GM18907 (cell line): ENCODE data around the gene TMEM150A.
"Not testable (repeated sequence)": the region's sequence is repeated elsewhere in the genome, so short reads cannot be mapped to it uniquely, and the experiment has no call there.

Experiments
- ATAC-seq: cut with Tn5 transposase; IDR thresholded peaks from one replicate; pipeline ENCODE4 v1.9.1; 2021; ENCODE audit warnings: mild to moderate bottlenecking, moderate library complexity; ENCODE audit not compliant: unreplicated experiment

TMEM150A gene

DNA sequence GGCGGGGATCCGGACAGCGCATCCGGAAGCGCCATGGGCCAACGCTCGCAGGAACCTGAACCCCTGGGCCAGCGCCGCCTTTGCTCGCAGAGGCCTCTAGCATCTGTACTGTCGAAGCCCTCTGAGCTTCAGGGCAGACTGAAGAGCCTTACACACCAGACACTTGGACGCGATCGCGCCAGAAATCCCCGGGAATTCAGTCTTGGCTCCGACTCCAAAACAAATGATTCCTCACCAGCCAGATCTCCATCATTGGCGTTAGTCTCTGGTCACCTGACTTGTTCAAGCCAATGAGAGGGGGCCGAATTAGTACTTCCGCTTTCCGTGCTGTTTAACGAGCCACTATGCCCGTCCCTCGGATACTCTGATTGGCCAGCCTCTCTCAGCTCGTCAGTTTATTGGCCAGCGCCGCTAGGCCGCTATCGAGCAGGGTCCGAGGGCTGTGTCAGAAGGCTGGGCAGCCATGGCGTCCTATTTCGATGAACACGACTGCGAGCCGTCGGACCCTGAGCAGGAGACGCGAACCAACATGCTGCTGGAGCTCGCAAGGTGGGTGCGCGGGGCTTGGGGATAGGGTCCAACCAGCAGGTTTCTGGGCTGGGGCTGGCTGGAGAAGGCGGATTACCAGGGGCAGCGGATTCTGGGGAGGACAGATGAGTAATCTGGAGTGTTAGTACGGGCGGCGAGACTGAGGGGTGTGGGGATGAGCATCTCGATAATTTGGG is 7.0 kb downstream of the TMEM150A start, which contains the start of gene RNF181:
RNF181 (plus strand) TSS at position 445 of the 725 bp plus-strand sequence; CDS start at position 464, 19 bp downstream.
- peak; percentile 99 for ATAC-seq

DNA sequence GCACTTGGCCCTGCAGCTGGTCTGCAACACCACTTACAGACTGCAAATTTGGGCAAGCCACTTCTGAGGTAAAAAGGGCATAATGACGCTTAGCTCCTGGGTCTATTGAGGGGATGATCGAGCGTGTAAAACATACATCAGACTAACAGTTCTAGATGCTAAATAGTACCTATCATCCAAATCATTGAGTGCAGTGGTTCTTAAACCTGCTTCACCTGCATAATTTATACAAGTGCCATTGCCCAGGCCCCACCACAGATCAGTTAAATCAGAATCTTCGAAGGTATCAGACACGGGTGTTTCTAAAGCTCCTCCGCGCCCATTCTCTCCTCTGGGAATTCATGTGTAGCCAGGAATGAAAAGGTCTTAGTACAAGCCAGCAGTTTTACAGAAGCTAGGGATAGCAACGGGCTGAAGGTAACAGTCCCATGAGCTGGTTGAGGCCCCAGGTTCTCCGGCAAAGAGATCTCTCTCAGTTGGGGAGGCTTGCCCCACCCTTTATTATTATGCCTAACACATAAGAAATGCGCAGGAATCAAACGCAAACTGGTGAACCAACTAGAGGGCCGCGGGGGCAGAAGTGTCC is 7.7 kb downstream of the TMEM150A start:
- ATAC-seq = peak; percentile 2

DNA sequence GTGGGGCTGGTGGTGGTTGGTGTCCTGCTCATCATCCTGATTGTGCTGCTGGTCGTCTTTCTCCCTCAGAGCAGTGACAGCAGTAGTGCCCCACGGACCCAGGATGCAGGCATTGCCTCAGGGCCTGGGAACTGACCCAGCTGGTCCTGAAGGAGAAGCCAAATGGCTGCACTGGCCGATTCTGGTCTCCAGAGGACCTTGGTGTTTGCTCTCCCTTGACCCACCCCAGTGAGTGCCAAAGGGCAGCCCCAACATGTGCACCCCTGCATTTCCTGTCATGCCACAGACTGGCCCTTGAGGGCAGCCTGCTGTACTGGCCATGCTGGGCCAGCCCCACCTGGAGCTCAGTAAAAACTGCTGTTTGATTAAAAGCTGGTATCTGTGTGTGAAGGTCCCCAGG is 9.5 kb downstream of the TMEM150A start:
- no peak for ATAC-seq

DNA sequence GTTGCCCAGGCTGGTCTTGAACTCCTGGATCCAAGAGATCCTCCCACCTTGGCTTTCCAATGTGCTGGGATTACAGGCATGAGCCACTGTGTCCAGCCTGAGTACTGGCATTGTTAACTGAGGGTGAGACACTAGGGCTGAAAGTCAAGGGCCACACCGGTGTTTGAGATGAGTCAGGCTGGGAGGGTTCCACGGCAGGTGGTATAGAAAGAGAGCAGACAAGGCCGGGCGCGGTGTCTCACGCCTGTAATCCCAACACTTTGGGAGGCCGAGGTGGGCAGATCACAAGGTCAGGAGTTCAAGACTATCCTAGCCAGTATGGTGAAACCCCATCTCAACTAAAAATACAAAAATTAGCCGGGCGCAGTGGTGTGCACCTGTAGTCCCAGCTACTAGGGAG is 10.2 kb downstream of the TMEM150A start:
- ATAC-seq = not testable (repeated sequence)

DNA sequence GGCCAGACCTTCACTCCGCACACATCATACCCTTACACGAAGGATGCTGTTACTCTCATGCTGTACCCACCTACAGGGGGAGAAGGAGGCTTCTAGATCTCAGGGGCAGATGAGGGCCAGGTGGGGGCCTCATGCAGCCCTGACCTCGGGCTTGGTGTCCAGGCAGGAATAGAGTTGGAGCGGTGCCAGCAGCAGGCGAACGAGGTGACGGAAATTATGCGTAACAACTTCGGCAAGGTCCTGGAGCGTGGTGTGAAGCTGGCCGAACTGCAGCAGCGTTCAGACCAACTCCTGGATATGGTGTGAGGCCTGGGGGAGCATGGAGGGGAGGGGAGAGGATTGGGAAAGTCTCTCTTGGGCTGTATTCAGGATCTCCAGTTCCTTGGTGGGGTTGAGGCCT is 10.9 kb downstream of the TMEM150A start:
- ATAC-seq = no peak

DNA sequence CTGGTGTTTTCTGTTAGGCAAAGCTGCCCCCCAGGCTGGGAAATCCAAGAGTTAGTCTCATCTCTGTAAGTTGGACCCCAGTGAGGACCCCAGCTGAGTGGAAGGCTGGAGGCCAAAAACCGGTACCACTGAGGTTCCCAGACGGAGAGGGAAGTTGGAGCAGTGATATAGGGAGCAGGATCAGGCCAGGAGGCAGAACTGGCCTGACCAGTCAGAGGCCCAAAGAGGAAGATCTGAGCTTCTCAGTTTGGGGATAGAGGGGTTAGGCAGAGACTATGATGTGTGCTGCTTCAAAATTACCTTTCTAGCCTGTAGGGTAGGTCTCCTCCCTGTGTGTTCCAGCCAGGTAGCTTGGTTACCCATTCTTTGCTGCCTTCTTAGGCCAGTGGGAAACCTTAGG is 11.5 kb downstream of the TMEM150A start:
- no peak for ATAC-seq

DNA sequence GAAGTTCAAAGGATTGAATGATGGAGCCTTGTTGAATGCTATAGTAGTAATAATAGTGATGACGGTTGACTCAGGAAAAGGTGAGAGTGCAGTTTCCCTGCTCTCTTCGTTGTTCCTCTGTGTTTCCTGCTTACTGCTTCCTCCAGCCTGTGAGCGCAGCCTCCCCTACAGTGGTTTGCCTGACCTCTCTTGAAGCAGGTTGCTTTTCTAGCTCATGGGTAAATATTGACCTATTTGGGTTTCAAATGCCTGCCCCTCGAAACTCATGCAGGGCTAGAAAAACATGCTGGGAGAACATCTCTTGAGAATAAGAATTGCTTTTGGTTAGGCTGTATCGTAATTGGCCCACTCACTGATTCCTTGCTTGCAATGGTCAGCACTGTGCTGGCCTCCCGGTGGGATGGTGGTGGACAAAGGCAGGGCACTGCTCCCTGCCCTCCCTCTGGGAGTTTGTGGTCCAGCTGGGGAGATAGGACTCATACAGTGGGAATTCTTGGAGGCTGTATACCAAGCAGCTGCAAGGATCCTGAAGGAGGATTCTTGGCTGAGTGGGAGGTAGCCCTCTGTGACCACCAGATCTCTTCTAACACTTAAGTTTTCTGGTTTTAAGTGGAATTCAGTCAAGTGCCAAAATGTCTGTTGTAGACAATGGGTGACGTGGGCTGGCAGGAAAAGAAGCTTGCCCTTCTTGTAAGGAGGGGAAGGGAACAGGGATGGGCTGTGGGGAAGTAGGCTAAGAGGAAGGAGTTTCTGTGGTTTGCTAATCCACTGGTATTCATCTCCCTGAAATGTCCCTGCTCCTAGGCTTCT is 12.3 kb downstream of the TMEM150A start:
- ATAC-seq = no peak

DNA sequence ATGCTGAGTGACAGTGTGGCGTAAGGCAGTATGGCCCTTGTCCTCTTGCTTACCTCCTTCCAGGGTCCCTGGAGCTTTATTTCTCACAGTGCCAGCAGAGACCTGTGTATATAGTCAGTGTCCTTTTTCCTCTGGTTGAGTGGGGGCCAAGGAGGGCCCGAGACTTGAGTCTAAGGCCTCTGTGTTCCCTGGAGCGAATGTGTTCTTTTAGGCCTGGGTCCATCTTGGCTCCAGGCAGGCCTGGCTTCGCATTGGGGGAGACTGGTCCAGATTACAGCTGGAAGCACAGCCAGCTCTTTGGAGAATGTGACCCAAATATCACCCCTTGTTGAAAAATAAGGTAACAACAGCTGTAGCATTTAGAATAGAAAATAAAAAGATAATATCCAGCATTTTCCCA is 13.3 kb downstream of the TMEM150A start:
- no peak for ATAC-seq

DNA sequence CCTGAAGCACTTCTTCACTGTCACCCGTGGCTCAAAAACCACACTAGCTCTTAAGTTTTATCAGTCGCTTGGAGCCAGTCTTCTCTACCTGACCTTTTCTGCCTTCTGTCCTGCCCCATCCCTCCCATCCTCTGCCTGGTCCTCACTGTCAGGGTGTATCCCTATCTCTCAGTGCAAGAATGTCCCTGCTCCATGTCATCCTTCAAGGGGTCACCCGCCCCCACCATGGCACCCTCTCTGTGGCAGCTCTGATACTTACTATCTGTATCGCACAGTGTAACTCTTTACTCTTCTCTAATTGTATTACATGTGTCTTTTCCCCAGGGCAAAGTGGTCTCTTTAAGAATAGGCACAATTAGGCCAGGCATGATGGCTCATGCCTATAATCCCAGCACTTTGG is 13.9 kb downstream of the TMEM150A start:
- no peak for ATAC-seq

DNA sequence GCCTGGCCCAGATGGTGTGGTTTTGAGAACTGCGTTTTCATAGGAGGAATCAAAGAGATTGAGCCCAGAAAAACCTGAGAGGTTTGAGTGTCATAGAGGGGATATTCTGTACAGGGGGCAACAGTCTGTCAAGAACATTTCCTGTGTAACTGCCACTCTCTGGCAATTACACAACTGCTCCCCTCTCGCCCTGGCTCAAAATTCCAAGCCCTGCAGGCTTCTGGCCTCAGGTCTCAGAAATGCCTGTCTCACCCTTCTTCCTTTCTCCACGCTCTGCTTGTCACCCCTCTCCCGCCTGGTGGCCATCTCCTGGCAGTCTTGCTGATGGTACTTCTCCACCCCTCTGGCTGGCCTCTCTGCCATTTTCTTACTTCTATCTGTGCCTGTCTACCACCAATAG is 14.3 kb downstream of the TMEM150A start:
- ATAC-seq = no peak

DNA sequence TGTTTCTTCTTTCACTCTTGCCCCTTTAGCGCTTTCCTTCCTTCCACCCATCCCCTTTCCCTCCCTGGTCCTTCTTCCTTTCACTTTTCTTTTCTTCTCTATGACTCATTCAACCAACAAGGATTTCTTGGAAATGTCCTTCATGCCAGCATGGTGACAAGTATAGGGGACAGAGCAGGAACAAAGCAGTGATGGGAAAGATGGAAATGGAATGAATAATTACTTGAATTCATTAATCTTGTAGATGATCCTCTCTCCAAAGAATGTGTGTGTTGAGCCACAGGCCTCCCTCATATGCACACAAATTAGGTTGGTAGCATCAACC is 16.8 kb downstream of the TMEM150A start:
- ATAC-seq = no peak

DNA sequence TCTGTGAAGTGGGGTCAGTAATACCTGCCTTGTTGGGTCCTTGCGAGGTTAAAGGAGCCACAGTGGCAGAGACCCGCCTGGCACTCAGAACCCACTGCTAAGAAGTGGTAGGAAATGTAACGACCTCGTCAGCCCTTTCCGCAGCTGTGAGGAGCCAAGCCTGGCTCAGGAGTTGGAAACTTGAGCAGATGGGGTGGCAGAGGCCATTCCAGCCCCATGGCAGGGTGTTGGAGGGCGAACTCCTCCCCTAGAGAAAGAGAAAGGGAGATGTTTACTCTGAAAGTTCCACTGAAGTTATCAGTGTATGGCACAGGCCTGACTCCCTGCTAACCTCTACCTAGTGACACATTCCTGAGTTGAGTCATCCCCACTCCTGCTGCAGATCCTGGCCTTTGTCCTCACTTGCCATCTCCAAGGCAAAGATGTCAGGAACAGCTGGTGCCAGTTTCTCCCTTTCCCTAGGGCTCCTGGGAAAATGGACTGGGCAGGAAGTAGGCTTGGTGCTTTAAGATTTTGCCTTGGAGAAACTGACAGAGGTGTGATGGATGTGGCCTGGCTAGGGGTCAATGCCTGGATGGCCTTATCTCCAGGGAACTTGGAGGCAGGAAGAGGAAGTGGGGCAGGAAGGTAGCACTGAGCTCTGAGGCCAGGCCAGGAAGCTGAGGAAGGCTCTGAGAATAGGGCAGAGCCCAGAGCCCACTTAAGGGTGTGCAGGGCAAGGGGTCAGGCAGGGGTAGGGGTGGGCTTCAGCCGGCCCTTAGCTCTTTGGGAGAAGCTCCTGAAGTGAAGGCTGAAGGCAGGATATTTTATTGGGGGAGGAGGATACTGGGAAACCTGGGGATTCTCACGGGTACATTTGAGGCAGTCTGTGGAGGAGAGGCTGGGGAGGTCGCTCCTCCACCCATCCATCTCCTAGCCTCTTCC is 17.4 kb downstream of the TMEM150A start:
- peak; percentile 45 for ATAC-seq

DNA sequence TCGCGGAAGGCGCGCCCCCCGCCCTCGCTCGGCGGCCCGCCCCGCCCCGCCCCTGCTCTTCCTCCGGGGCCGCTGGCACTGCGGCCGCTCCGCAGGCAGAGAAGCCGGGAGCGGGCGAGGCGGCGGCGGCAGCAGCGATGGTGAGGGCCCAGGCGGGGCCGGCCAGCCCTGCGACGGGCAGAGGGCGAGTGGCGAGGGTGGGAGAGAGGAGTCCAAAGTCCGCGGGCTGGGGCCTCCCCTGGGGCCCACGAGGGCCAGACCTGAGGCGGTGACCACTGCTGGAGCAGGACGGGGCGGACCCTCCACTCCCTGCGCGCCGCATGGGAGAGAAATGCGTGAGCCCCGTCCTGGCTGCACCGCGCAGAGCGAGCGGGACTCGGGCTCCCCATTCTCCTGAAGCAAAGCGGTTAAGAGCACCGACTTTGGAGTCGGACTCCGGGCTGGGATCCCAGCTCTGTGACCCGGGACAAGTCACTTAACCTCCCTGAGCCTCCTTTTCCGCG is 18.1 kb downstream of the TMEM150A start, which contains the start of gene VAMP5:
VAMP5 (plus strand) TSS at position 78 of the 503 bp plus-strand sequence; CDS start at position 138, 60 bp downstream.
- ATAC-seq = peak; percentile 68

DNA sequence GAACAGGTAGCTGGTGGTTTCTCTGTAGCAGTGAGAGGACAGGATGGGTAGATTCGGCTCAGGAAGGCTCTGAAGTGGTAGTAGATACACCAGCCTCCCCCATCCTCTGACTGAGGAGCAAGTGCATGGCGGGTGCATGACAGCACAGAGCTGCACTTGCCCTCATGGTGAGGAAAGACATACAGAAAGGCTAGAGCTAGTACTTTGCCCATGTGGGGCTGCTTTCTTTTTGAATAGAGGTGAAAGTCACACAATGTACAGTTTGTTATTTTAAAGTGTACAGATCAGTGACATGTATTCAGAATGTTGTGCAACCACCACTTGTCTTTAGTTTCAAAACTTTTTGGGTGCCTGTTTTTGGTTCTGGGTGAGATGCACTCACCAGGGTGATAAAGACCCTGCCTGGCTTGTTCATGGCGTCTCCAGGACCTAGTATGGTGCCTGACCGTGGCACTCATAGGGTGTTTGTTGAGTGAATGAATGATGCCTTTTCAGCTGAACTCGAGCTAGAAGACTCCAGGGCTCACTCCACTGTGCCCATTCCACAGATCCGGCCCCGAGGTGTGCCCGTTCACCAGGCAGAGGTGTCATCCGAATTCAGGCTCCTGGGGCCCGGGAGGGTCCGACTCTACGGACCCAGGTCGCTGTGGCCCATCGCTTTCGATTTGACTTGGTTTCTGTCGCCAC is 18.7 kb downstream of the TMEM150A start:
- peak; percentile 18 for ATAC-seq

DNA sequence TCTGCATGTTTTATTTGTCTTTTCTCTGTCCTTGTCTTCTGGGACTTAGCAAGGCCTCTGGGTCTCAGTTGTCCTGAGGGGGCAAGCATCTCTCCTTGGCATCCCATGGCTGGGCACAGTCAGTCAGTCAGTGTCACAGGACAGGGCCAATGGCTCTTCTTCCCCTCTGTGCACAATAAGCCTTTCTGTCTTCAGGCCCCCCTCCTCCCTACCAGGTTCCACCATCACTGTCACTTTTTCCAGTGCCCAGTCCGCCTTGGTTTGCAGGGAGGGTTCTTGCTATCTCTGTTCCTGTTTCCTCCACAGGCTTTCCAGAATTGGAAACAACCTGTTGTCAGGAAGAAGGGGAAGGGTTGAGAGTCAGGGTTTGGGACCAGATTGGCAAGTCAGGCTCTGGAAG is 20.0 kb downstream of the TMEM150A start:
- no peak for ATAC-seq

DNA sequence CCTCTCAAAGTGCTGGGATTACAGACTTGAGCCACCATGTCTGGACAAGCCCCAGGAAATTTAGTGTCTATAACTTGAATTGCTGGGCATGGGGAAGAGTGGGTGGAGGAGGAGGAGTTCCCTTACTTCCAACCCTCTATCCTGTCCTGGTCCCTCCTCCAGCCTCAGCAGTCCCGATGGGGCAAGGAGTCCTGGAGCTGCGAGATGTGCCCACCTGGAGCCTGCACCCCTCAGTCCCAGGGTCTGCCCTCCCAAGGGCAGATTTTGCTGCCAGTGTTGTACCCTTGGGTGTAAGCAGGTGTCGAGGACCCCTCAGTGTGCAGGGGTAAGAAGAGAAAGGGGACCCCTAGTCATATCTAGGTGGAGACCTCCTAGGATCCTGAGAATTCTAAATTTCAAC is 22.3 kb downstream of the TMEM150A start:
- no peak for ATAC-seq

DNA sequence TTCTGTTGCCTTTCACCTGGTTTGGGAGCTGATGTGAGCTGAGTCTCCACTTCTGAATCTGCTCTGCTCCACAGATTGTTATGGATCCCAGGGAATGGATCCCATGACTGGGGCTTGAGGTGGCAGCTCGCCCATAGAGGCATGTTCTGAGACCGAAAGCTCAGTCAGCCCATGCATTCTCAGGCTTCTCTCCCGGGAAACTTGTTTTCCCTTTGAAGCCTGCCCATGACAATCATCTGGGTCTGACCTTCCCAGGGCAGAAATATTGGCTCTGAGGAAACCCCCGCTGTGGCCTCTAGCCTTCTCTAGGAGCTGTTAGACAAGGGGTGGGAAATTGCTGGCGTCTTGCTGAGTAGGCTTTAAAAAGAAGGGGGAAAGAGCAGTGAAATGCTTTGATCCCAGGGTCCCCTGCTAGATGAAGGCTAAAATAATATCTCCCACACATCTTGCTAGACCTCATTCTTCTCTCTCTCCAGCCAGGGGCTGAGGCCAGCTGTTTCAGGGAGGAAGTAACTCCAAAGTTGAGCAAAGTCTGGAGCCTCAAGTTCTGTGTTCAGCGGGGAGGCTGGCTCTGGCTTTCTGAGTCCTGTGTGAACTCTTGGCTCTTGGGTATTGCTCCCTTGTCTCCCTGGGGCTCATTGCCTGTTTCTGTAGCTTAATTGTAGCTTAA is 23.1 kb downstream of the TMEM150A start:
- no peak for ATAC-seq

DNA sequence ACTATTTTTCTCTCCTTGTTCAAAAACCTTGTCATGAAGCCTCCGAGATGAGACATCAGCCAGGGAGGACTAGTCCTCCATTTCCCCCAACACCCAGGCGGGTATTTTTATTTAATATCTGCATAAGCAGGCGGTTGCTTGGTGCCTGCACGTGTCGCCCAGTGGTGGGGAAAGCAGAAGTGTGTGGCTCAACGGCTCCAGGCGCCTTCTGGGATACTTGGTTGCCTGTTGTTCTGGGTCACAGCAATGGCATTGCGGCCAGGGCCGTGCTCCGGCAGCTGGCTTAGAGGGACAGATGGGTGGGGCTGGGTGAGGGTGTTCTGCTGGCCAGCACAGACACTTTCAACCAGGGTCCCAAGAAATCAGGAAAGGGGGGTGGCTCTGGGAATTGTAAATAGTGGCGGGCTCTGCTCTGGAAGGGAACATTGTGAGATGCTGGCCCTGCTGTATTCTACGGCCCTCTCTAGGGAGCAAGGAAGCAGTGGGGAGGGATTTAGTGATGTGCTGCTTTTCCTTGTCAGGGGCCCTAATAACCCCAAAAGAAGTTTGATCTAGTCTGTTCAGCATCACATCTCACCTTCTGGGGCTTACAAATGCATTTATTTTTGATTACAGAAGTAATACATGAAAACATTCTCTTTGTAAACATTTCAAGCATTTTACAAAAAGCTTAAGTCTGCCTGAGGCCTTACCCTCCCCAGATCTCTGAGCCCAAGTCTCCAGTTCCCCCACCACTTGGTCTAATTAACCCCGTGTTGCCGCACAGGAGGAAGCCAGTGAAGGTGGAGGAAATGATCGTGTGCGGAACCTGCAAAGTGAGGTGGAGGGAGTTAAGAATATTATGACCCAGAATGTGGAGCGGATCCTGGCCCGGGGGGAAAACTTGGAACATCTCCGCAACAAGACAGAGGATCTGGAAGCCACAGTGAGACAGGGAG is 24.0 kb downstream of the TMEM150A start:
- ATAC-seq = peak; percentile 38
